SH-SY5Y (cell line): ENCODE measurements around the gene ANKRD49.

Source experiments
- GATA2 ChIP-seq: IDR thresholded peaks from 2 replicates; pipeline ENCODE4 v1.6.1; 2011; ENCODE audit warnings: mild to moderate bottlenecking, low read depth, low read length
- GATA3 ChIP-seq: IDR thresholded peaks from 2 replicates; pipeline ENCODE4 v1.6.1; 2011; ENCODE audit warnings: low read depth, mild to moderate bottlenecking, low read length, moderate library complexity

GRCh38 chr11:94472916-94473799, 20.6 kb upstream of the ANKRD49 start:
- TF ChIP-seq GATA3 (no peak), GATA2 (no peak)
